Activated T-cell treated with anti-CD3 and anti-CD28 coated beads for 24 hours (primary cell): ENCODE results near the gene CNIH1.
"Not testable (repeated sequence)": the region's sequence is repeated elsewhere in the genome, so short reads cannot be mapped to it uniquely, and the experiment has no call there.

Source experiments
- DNase-seq: peaks from one replicate; pipeline ENCODE4 v3.0.0-alpha.2; 2020; ENCODE audit warnings: low read depth

CNIH1 gene

DNA sequence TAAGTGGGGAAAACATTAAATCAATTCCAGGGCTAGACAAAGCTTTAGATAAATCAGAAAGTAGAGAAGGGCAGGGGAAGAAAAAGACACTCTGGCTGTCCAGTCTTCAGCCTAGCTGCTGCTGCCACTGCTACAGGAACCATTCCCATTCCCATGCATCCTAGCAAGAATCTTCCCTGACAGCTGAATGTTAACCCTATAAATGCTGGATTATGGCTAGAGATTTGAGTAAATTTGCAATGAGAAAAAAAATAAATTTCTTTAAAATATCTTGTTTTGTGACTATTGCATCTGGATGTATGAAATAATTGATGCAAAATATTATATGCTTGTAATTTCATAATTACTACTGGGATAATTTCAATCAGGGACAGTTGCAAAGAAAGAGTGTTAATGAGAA lies 59.4 kb downstream of the CNIH1 start:
- no peak for DNase-seq

DNA sequence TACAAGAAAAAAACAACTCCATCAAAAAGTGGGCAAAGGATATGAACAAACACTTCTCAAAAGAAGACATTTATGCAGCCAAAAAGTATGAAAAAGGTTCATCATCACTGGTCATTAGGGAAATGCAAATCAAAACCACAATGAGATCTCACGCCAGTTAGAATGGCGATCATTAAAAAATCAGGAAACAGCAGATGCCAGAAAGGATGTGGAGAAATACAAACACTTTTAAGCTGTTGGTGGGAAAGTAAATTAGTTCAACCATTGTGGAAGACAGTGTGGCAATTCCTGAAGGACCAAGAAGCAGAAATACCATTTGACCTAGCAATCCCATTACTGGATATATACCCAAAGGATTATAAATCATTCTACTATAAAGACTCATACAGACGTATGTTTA lies 60.6 kb downstream of the CNIH1 start:
- not testable (repeated sequence) for DNase-seq

DNA sequence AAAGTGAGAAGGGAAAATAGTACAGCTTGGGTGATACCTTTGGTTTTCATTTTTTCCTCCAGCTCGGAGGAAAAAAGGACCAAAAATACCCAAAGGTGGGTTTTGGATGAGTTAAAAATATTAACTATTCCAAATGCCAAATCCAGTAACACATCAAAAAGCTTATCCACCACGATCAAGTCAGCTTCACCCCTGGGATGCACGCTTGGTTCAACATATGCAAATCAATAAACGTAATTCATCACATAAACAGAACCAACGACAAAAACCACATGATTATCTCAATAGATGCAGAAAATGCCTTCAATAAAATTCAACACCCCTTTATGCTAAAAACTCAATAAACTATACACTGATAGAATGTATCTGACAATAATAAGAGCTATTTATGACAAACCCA lies 62.3 kb downstream of the CNIH1 start:
- DNase-seq: not testable (repeated sequence)

DNA sequence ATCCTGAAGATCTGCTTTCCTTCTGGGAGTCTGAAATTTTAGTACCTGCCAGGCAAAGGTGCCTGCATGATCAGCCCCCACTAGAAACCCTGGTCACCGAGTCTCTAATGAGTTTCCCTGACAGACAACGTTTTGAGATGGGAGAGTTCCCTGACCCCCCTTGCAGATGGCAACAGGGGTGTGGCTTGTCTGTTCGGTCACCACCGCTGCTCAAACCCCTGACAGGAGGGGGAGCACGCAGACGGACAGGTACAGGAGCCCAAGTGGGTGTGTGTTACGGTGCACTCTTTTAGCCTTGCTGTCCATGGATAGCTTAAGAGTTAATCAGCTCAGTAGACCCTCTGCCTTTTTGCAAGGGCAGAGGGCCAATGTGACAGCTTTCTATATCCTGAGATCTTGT lies 63.7 kb downstream of the CNIH1 start:
- DNase-seq: no peak

DNA sequence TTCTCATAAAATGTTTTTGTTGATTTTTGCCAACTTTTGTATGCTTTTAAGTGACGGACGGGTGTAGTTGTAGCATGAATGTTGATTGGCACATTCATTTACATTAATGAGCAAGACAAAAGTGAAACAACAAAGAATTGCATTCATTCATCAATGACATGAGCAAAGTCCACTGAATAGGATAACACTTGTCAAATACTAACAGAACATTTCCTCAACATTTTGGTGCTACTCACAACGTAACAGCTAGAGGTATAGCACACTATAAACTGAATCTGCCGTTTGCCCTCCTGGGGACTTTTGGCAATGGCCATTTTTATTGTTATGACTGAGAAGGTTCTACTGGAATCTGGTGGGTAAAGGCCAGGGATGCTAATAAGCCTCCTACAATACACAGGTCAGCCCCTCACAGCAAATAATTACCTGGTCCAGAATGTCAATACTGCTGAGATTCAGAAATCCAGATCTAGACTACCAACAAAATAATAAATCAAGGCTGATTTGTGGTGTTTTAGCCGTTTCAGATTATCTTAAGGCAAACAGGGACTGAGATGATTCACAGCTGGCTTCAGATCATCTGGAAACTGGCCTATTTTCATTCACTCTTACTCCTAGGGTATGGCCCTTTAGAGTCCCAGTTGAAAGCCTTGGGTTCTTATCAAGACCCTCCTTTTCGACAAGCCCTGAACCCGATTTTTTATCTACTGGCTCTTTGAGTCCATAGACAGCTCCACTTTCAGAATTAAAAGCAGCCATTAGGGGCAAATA lies 66.9 kb downstream of the CNIH1 start:
- DNase-seq: no peak
